Natural killer cell treated with Interleukin-12 subunit alpha and Interleukin-12 subunit beta and Interleukin-15 and Interleukin-18, amount 100 ng/mL, for 72 hours (primary cell): ENCODE results near the gene NRXN3. TPM values are rescaled to one million over a fixed set of nuclear protein-coding genes. Genes with fewer than 3 reads are reported as not detected.

Experiments
- ATAC-seq, 2 donors: fragments of 150-1000 bp; cut with Tn5 transposase in 1 of 2; sonication (Bioruptor Pico), chemical (Tn5 transposase) in 1 of 2; 2 replicates each; pipeline ENCODE4 v1.10.0; 2021
- DNase-seq: peaks from one replicate; pipeline ENCODE4 v3.0.0; 2022; ENCODE audit warnings: low spot score
- H3K27ac Mint-ChIP-seq, 2 donors: 1 replicate in 1 of 2; 2 replicates in 1 of 2; pipeline ENCODE4 v1.8.0; 2022; ENCODE audit warnings: mixed read lengths in 2 of 2, mild to moderate bottlenecking in 1 of 2, moderate library complexity in 1 of 2
- H3K27me3 Mint-ChIP-seq, 2 donors: 1 replicate in 1 of 2; 2 replicates in 1 of 2; pipeline ENCODE4 v1.8.0; 2022; ENCODE audit warnings: mixed read lengths in 2 of 2
- H3K36me3 Mint-ChIP-seq: one replicate; pipeline ENCODE4 v1.8.0; 2022; ENCODE audit warnings: mixed read lengths
- H3K4me1 Mint-ChIP-seq, 2 donors: 1 replicate in 1 of 2; 2 replicates in 1 of 2; pipeline ENCODE4 v1.8.0; 2022; ENCODE audit warnings: low read depth in 2 of 2, mixed read lengths in 2 of 2, mild to moderate bottlenecking in 1 of 2
- H3K4me3 Mint-ChIP-seq: one replicate; pipeline ENCODE4 v1.8.0; 2022; ENCODE audit warnings: mixed read lengths
- H3K9me3 Mint-ChIP-seq: 2 replicates; pipeline ENCODE4 v1.8.0; 2022; ENCODE audit warnings: mixed read lengths
- total RNA-seq, 2 donors: library from RNA; stranded (reverse); gene quantifications; one replicate each; pipeline ENCODE4 v1.2.3, GENCODE V29; 2022

Gene NRXN3
- total RNA-seq, 2 donors from 2014 or later, result not detected

- no peak overlapping the region for H3K4me3 Mint-ChIP-seq
- H3K4me1 Mint-ChIP-seq, result peaks cover 0 to 6% of the 10 kb centered on the region in 2 donors
- H3K36me3 Mint-ChIP-seq, result no peaks in the 10 kb centered on the region
- H3K27ac Mint-ChIP-seq, result no peak overlapping the region
- H3K27me3 Mint-ChIP-seq, result peaks cover 18 to 32% of the 10 kb centered on the region in 2 donors
- DNase-seq, result no peak
- ATAC-seq, result no peak
- no peaks in the 10 kb centered on the region for H3K9me3 Mint-ChIP-seq
Measured at GRCh38 chr14:78152201-78153063, 17.7 kb upstream of the NRXN3 start.

- Mint-ChIP-seq H3K27ac (no peak overlapping the region), H3K36me3 (no peaks in the 10 kb centered on the region), H3K4me1 (peaks cover 0 to 6% of the 10 kb centered on the region in 2 donors), H3K4me3 (no peak overlapping the region), H3K27me3 (peaks cover 21 to 31% of the 10 kb centered on the region in 2 donors), H3K9me3 (no peaks in the 10 kb centered on the region)
- no peak for DNase-seq
- no peak for ATAC-seq
Measured at GRCh38 chr14:78153064-78153341, 17.2 kb upstream of the NRXN3 start.

- no peaks in the 10 kb centered on the region for H3K36me3 Mint-ChIP-seq
- H3K27me3 Mint-ChIP-seq, result peaks cover 20 to 24% of the 10 kb centered on the region in 2 donors
- H3K9me3 Mint-ChIP-seq, result no peaks in the 10 kb centered on the region
- no peak overlapping the region for H3K4me3 Mint-ChIP-seq
- DNase-seq (no peak), ATAC-seq (no peak)
- H3K4me1 Mint-ChIP-seq, result peaks cover 0 to 6% of the 10 kb centered on the region in 2 donors
- no peak overlapping the region for H3K27ac Mint-ChIP-seq
Measured at GRCh38 chr14:78154827-78155226, 15.3 kb upstream of the NRXN3 start.

- H3K4me1 Mint-ChIP-seq, result peaks cover 0 to 3% of the 10 kb centered on the region in 2 donors
- H3K27me3 Mint-ChIP-seq, result peaks cover 18 to 20% of the 10 kb centered on the region in 2 donors
- no peaks in the 10 kb centered on the region for H3K36me3 Mint-ChIP-seq
- DNase-seq, result no peak
- no peaks in the 10 kb centered on the region for H3K9me3 Mint-ChIP-seq
- no peak overlapping the region for H3K4me3 Mint-ChIP-seq
- no peak for ATAC-seq
- H3K27ac Mint-ChIP-seq, result no peak overlapping the region
Measured at GRCh38 chr14:78156196-78156595, 14.0 kb upstream of the NRXN3 start.

GRCh38 chr14:78157494-78158437, 12.4 kb upstream of the NRXN3 start:
- Mint-ChIP-seq H3K36me3 (no peaks in the 10 kb centered on the region), H3K9me3 (no peaks in the 10 kb centered on the region), H3K27me3 (peaks cover 28 to 34% of the 10 kb centered on the region in 2 donors), H3K4me3 (no peak overlapping the region), H3K4me1 (no peaks in the 10 kb centered on the region), H3K27ac (no peak overlapping the region)
- DNase-seq, result no peak
- ATAC-seq, result no peak

- DNase-seq (no peak), ATAC-seq (no peak)
- Mint-ChIP-seq H3K27me3 (peaks cover 22 to 23% of the 10 kb centered on the region in 2 donors), H3K9me3 (no peaks in the 10 kb centered on the region), H3K4me3 (no peak overlapping the region), H3K27ac (no peak overlapping the region), H3K36me3 (no peaks in the 10 kb centered on the region), H3K4me1 (no peaks in the 10 kb centered on the region)
Measured at GRCh38 chr14:78162202-78162601, 8.0 kb upstream of the NRXN3 start.

- no peaks in the 10 kb centered on the region for H3K4me1 Mint-ChIP-seq
- H3K4me3 Mint-ChIP-seq, result no peak overlapping the region
- no peak overlapping the region for H3K27ac Mint-ChIP-seq
- no peaks in the 10 kb centered on the region for H3K36me3 Mint-ChIP-seq
- DNase-seq, result no peak
- ATAC-seq, result no peak
- peaks cover 30 to 31% of the 10 kb centered on the region in 2 donors for H3K27me3 Mint-ChIP-seq
- H3K9me3 Mint-ChIP-seq, result no peaks in the 10 kb centered on the region
Measured at GRCh38 chr14:78164226-78164853, 5.8 kb upstream of the NRXN3 start.

- Mint-ChIP-seq H3K36me3 (no peaks in the 10 kb centered on the region), H3K27ac (no peak overlapping the region), H3K4me1 (no peaks in the 10 kb centered on the region), H3K9me3 (no peaks in the 10 kb centered on the region), H3K4me3 (no peak overlapping the region), H3K27me3 (peaks cover 23 to 31% of the 10 kb centered on the region in 2 donors)
- no peak for DNase-seq
- no peak for ATAC-seq
Measured at GRCh38 chr14:78172428-78172827, 2.3 kb downstream of the NRXN3 start.

- no peaks in the 10 kb centered on the region for H3K36me3 Mint-ChIP-seq
- H3K4me3 Mint-ChIP-seq, result no peak overlapping the region
- H3K9me3 Mint-ChIP-seq, result no peaks in the 10 kb centered on the region
- no peak for DNase-seq
- peaks cover 23 to 28% of the 10 kb centered on the region in 2 donors for H3K27me3 Mint-ChIP-seq
- ATAC-seq, result no peak
- no peak overlapping the region for H3K27ac Mint-ChIP-seq
- no peaks in the 10 kb centered on the region for H3K4me1 Mint-ChIP-seq
Measured at GRCh38 chr14:78173346-78174035, 3.3 kb downstream of the NRXN3 start.

- DNase-seq (no peak), ATAC-seq (no peak)
- Mint-ChIP-seq H3K4me3 (no peak overlapping the region), H3K9me3 (no peaks in the 10 kb centered on the region), H3K4me1 (no peaks in the 10 kb centered on the region), H3K36me3 (no peaks in the 10 kb centered on the region), H3K27ac (no peak overlapping the region), H3K27me3 (peaks cover 15 to 29% of the 10 kb centered on the region in 2 donors)
Measured at GRCh38 chr14:78175412-78175811, 5.2 kb downstream of the NRXN3 start.

GRCh38 chr14:78178071-78178470, 7.9 kb downstream of the NRXN3 start:
- H3K27me3 Mint-ChIP-seq, result peaks cover 2 to 22% of the 10 kb centered on the region in 2 donors
- H3K27ac Mint-ChIP-seq, result no peak overlapping the region
- no peak overlapping the region for H3K4me3 Mint-ChIP-seq
- no peaks in the 10 kb centered on the region for H3K4me1 Mint-ChIP-seq
- H3K36me3 Mint-ChIP-seq, result no peaks in the 10 kb centered on the region
- DNase-seq (no peak), ATAC-seq (no peak)
- H3K9me3 Mint-ChIP-seq, result no peaks in the 10 kb centered on the region

- Mint-ChIP-seq H3K9me3 (no peaks in the 10 kb centered on the region), H3K36me3 (no peaks in the 10 kb centered on the region), H3K4me3 (no peak overlapping the region), H3K4me1 (no peaks in the 10 kb centered on the region), H3K27me3 (peaks cover 10 to 23% of the 10 kb centered on the region in 2 donors), H3K27ac (no peak overlapping the region)
- DNase-seq (no peak), ATAC-seq (no peak)
Measured at GRCh38 chr14:78178971-78179370, 8.8 kb downstream of the NRXN3 start.

- DNase-seq (no peak), ATAC-seq (no peak)
- Mint-ChIP-seq H3K4me3 (no peak overlapping the region), H3K9me3 (no peaks in the 10 kb centered on the region), H3K4me1 (no peaks in the 10 kb centered on the region), H3K27ac (no peak overlapping the region), H3K36me3 (no peaks in the 10 kb centered on the region), H3K27me3 (peaks cover 26 to 29% of the 10 kb centered on the region in 2 donors)
Measured at GRCh38 chr14:78181270-78181669, 11.1 kb downstream of the NRXN3 start.
